H1 (cell line): ENCODE results near the gene MECP2.

Source experiments
- CTCF ChIP-seq, 3 experiments: IDR thresholded peaks; 1 replicate in 2 of 3; 2 replicates in 1 of 3; pipeline versions ENCODE4 v1.5.1 to v1.6.1; 2011; ENCODE audit warnings: low read length in 3 of 3, mild to moderate bottlenecking in 3 of 3, inconsistent platforms in 2 of 3, low read depth in 1 of 3, moderate library complexity in 1 of 3; ENCODE audit not compliant: insufficient read depth in 1 of 3; ENCODE audit errors: control extremely low read depth in 1 of 3
- SP1 ChIP-seq: IDR thresholded peaks from 2 replicates; pipeline ENCODE4 v1.6.1; 2011; ENCODE audit warnings: low read depth, low read length
- USF2 ChIP-seq: IDR thresholded peaks from 2 replicates; pipeline ENCODE4 v1.6.1; 2011; ENCODE audit warnings: low read length, improper control_type of control experiment

- TF ChIP-seq CTCF (IDR thresholded peaks at IDR 0.05; ENCODE audit: control extremely low read depth in 1 of 3, insufficient read depth in 1 of 3, low read depth in 1 of 3, low read length in 3 of 3) (no peak), USF2 (no peak), SP1 (no peak)
Measured at GRCh38 chrX:154084449-154085300, 12.8 kb downstream of the MECP2 start.
